DMS114 treated with DMSO at 0.1 percent for 48 hours (cell line): ENCODE results near the gene TMA7B.
"Not testable (repeated sequence)": the region's sequence is repeated elsewhere in the genome, so short reads cannot be mapped to it uniquely, and the experiment has no call there.

ENCODE experiments used
- DNase-seq: peaks from one replicate; lab custom pipeline; 2025; ENCODE audit not compliant: unreplicated experiment; lab: John Stamatoyannopoulos, UW

The TMA7B gene

GRCh38 chr22:39951603-39952293 lies 8.4 kb upstream of the TMA7B start:
- not testable (repeated sequence) for DNase-seq

DNA sequence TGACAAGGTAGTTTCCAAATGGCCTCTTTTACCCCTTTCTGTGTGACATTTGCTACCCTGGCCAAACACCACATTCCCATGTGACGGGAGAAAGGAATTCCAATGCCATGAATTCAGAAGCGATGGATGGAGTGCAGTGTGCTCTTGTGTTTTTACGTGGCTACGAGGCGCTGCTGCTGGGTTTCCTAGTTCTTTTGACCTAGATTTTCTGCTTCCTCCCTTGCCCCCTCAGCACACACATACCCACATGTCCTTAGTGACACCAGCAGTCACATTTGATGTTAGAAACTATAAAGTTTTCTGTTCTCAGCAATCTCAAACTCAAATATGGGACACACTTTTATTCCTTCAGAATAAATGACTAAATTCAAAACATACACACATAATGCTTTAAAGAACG lies 7.8 kb upstream of the TMA7B start:
- no peak for DNase-seq

- DNase-seq, result no peak
Measured at GRCh38 chr22:39953101-39953500, 7.1 kb upstream of the TMA7B start.

DNA sequence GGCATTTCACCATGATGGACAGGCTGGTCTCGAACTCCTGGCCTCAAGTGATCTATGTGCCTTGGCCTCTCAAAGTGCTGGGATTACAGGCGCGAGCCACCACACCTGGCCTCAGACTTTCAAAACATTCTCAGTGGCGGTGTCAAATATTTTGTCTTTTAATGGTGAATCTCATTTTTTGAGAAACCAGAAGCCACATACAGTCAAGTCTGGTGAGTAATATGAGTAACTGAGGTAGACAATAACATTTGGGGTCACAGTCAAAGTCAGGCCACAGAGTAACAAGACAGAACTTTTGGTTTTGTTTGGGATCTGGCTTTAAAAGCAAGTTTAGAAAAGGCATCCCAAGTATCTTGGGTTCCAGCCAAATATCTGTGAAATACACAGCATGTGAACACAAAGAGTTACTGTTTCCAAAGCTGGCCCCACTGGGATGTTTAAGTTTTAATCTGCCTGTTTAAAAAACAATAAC lies 5.6 kb upstream of the TMA7B start:
- DNase-seq, result no peak

DNA sequence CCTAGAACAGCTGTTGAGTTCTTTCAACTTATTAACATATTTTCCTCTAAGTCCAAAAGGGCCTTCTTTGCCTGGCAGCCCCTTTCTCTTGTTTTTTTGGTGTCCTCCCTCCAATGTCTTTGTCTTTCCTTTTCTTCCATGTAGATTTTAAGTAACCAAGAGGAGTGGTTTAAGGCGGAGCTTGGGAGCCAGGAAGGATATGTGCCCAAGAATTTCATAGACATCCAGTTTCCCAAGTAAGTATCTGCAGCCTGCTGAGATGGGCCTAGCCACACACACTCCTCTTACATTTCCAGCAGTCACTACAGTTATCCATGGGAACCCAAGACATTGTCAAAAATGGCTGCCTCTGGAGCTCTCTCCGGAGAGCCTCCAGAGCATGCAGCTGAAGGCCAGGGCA lies 4.5 kb upstream of the TMA7B start:
- DNase-seq, result no peak

DNA sequence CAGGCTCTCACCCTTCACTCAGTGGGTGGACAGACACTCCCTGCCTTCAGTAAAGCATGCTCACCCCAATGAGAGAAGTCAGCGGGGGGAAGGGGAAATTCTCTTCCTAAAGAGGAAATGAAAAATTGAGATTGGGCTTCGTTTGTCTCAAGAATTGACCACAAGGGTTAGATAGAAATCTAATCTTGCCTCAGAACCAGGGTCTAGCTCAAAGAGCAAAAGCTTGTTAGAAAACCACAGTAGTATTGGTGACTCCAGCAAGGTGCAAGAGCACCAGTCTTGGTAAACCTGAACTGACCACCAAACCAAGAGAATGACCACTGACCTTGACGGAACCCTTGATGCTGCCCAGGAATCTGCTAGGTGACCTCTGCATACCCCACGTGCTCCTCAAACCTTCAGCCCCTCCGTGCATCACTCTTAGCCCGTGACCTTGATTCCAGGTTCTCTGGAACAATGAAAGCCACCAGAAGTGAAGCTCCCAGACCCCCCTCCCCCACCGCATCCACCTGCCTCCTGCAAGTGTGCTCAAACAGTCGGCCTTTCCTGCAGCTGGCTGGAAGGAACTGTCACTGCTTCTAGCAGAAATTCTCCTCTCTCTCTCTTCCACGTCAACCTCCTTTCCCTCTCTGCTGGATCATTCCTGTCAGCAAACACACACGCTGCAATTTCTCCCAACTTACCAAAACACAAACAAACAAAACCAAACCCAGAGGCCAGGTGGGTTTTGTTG lies 3.1 kb upstream of the TMA7B start:
- no peak for DNase-seq

GRCh38 chr22:39958009-39958711 lies 2.0 kb upstream of the TMA7B start:
- DNase-seq, result no peak

GRCh38 chr22:39958949-39959639 lies 1.1 kb upstream of the TMA7B start:
- DNase-seq, result no peak

GRCh38 chr22:39960791-39961746 lies 872 bp downstream of the TMA7B start:
- DNase-seq, result no peak

GRCh38 chr22:39962071-39962470 lies 1.9 kb downstream of the TMA7B start:
- no peak for DNase-seq

- DNase-seq, result no peak
Measured at GRCh38 chr22:39965748-39966147, 5.6 kb downstream of the TMA7B start.

GRCh38 chr22:39966470-39966869 lies 6.3 kb downstream of the TMA7B start:
- no peak for DNase-seq

DNA sequence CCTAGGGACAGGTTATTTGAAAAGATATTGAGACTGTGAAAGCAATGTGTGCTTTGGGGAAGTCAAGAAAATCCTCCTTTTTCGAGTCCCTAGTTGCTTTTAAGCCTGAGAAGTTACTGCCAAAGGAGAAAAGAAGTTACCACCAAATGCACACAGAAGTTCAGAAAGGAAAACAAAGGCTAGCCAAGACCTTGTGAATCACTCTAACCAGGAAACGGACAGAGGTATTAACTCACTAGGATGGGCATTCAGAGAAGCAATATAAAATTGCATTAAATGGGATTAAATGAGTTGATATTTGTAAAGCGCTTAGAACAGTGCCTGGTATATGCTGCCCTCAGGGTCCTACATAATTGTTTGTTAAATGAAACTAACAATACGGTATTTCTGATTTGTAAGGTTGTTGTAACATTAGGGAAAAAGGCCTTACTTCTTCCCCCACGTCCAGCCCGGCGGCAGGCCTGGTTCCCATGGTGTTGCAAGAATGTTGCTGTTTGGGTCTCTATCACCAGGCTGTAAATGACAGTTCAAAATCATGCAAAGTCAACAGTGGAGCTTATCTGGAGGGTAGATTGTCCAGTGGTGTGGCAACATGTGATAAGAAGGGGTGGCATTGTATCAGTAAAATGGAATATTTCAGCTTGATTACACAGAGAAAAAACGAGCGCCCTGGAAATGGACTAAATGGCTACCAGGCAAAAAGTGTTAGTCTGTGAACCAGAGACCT lies 7.1 kb downstream of the TMA7B start:
- DNase-seq, result no peak

DNA sequence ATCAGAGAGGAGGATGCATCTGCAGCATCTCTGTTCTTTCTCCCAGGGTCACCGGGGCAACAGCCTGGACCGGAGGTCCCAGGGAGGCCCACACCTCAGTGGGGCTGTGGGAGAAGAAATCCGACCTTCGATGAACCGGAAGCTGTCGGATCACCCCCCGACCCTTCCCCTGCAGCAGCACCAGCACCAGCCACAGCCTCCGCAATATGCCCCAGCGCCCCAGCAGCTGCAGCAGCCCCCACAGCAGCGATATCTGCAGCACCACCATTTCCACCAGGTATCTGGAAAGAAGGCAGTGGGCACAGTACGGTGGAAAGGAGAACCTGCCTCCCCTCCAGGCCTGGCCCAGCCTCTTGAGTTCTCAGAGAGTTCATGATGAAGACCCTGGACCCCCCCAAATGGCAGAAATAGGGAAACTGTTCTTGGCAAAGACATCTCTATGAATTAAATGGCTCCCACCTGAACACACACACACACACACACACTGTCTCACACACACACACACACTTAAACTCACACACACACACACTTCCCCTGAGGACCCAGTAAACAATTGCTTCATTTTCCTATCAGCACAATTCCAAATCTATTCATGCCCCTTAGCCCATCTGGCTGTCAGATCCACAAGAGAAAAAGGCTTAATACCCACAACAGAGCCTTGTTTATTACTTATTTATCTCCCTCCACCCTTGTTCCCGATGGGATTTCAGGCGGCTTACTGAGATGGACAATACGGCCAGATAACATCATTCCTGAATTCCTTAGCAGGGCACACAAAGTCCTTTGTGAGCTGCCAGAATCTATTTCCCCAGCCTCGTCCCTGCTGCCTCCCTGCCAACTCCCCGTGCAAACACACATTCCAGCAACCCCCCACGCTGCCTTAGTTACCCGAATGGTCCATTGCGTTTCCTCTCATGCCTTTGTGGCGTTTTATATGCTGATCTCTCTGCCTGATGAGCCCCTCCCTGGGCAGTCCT lies 8.1 kb downstream of the TMA7B start:
- no peak for DNase-seq

- DNase-seq, result no peak
Measured at GRCh38 chr22:39970742-39971141, 10.5 kb downstream of the TMA7B start.

GRCh38 chr22:39972641-39973040 lies 12.4 kb downstream of the TMA7B start:
- no peak for DNase-seq

GRCh38 chr22:39973656-39974055 lies 13.5 kb downstream of the TMA7B start:
- DNase-seq, result no peak

DNA sequence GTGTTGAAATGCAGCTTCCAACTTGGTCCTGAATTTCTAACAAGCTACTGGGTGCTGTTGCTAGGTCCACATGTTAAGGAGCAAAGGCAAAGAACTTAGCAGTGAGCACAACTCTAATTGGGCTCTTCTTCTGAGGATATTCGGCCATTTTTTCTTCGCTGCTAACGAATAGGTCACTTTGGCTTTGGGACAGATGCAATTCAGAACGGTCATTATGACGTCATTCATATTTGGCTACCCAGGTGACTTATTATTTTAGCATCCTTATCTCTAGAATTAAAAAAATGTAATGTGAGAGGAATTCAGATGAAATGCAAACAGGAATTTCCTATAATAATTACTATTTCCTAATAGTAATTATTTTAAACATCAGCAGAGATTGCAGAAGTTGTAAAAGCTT lies 13.9 kb downstream of the TMA7B start:
- no peak for DNase-seq
